Caco-2 (cell line): Measurements from ENCODE around the gene EGFL6. TPM values are rescaled to one million over a fixed set of nuclear protein-coding genes. Genes with fewer than 3 reads are reported as not detected.

Experiments
- BruUV-seq: library from RNA; stranded (reverse); fragments of 400-500 nt; replicated peaks from 2 replicates; lab custom pipeline; 2021; lab: Mats Ljungman, UMichigan
- CTCF ChIA-PET: fragments of 300-600 bp; sonication (Branson Sonifier 250); formaldehyde crosslinking; loops from one replicate; lab custom pipeline; 2022; ENCODE audit warnings: antibody characterized with exemption; lab: Charles Lee
- POLR2A ChIA-PET: fragments of 300-600 bp; sonication (Branson Sonifier 250); formaldehyde crosslinking; loops from one replicate; lab custom pipeline; 2022; ENCODE audit warnings: antibody characterized with exemption; lab: Charles Lee
- DNase-seq, 2 experiments: peaks; one replicate each; pipeline versions ENCODE4 v3.0.0 to v3.0.0-alpha.2; 2020 to 2022
- H3K27me3 ChIP-seq: replicated peaks from 2 replicates; pipeline ENCODE4 v1.6.0; 2011; ENCODE audit warnings: low read length; ENCODE audit not compliant: control insufficient read depth, insufficient read depth
- H3K36me3 ChIP-seq: 2 replicates; pipeline ENCODE4 v1.5.1; 2011; ENCODE audit warnings: low read length; ENCODE audit not compliant: control insufficient read depth, insufficient read depth
- H3K4me1 ChIP-seq: fragments of 250-450 bp; sonication (Bioruptor Pico); 2 replicates; pipeline ENCODE4 v1.5.1; 2020; ENCODE audit warnings: mild to moderate bottlenecking
- H3K4me3 ChIP-seq: 2 replicates; pipeline ENCODE4 v1.5.1; 2011; ENCODE audit warnings: low read depth, mild to moderate bottlenecking, control low read depth, low read length
- H3K9me3 ChIP-seq: fragments of 250-450 bp; sonication (Bioruptor Pico); 2 replicates; pipeline ENCODE4 v1.5.1; 2020; ENCODE audit warnings: mild to moderate bottlenecking, moderate library complexity
- H3K27ac Mint-ChIP-seq: one replicate; pipeline ENCODE4 v1.8.0; 2022; ENCODE audit warnings: mixed read lengths; ENCODE audit not compliant: unreplicated experiment
- H3K27me3 Mint-ChIP-seq: one replicate; pipeline ENCODE4 v1.8.0; 2022; ENCODE audit warnings: mixed read lengths; ENCODE audit not compliant: insufficient read depth, unreplicated experiment
- H3K36me3 Mint-ChIP-seq: one replicate; pipeline ENCODE4 v1.8.0; 2022; ENCODE audit warnings: mild to moderate bottlenecking, mixed read lengths; ENCODE audit not compliant: insufficient read depth, unreplicated experiment
- H3K4me1 Mint-ChIP-seq: one replicate; pipeline ENCODE4 v1.8.0; 2022; ENCODE audit warnings: low read depth, mixed read lengths; ENCODE audit not compliant: unreplicated experiment
- H3K4me3 Mint-ChIP-seq: one replicate; pipeline ENCODE4 v1.8.0; 2022; ENCODE audit warnings: mild to moderate bottlenecking, moderate library complexity, mixed read lengths; ENCODE audit not compliant: unreplicated experiment
- H3K9me3 Mint-ChIP-seq: one replicate; pipeline ENCODE4 v1.8.0; 2022; ENCODE audit warnings: mixed read lengths; ENCODE audit not compliant: unreplicated experiment
- intact Hi-C: fragments of 100-400 bp; cut with micrococcal nuclease; formaldehyde crosslinking; loops from one replicate; pipeline ENCODE4 v1.10.0; 2022; ENCODE audit not compliant: unreplicated experiment
- total RNA-seq: library from RNA; stranded (reverse); gene quantifications from 2 replicates; pipeline ENCODE4 v1.2.3, GENCODE V29; 2022
- TF ChIP-seq, protein P1 (sequence below), 2 experiments: fragments of 200-600 bp in 1 of 2; IDR thresholded peaks; 1 replicate in 1 of 2; 2 replicates in 1 of 2; pipeline versions ENCODE4 v1.5.1 to v1.8.0; 2011 to 2022; ENCODE audit warnings: antibody characterized with exemption in 1 of 2, control low read depth in 1 of 2, inconsistent platforms in 1 of 2, low read depth in 1 of 2, low read length in 1 of 2, mild to moderate bottlenecking in 1 of 2, moderate library complexity in 1 of 2; ENCODE audit not compliant: insufficient read depth in 1 of 2, severe bottlenecking in 1 of 2, unreplicated experiment in 1 of 2

EGFL6 gene
- total RNA-seq, 1 experiment from 2014 or later, result 0.16 TPM

DNA sequence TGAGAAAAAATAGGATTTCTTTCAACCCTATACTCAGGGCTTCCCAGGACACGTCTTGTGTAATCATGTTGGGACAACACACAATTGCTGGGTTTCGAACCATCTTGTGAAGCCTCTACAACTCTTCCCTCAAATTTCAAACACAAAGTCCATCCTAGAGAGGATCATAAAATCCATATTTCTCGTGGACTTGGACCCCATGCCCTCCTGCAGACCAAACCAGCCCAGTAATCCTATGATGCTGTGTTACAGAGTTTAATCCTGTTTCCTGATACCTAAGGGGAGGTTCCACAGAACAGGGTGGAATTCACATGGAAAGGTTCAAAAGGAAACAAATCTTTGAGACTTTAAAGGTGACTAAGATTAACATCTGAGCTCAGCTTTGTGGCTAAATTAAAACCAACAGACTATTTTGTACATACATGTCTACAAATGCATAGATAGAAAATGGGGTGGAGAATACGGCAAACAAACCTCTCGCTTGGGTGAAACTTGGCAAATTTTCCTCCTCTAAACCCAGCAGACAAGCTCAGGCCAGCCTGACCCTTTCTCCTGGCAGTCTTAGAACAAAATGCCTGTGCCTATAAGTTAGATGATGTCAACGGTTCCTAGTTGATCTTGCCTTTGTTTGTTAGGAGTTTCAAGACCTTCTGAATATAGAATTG lies 38.1 kb downstream of the EGFL6 start:
- ChIA-PET POLR2A (no interaction called here), CTCF (no interaction called here)
- no peak for DNase-seq
- Histone ChIP-seq H3K4me1 (no peaks in the 10 kb centered on the region), H3K36me3 (no peaks in the 10 kb centered on the region), H3K4me3 (no peak overlapping the region), H3K9me3 (no peaks in the 10 kb centered on the region), H3K27me3 (no peaks in the 10 kb centered on the region)
- Mint-ChIP-seq H3K27ac (no peak overlapping the region), H3K4me3 (no peak overlapping the region), H3K36me3 (no peaks in the 10 kb centered on the region), H3K27me3 (no peaks in the 10 kb centered on the region), H3K4me1 (peaks cover 7% of the 10 kb centered on the region), H3K9me3 (no peaks in the 10 kb centered on the region)
- intact Hi-C loops, result no loop called here
- no TSS peak for BruUV-seq
- TF ChIP-seq, protein P1, sequence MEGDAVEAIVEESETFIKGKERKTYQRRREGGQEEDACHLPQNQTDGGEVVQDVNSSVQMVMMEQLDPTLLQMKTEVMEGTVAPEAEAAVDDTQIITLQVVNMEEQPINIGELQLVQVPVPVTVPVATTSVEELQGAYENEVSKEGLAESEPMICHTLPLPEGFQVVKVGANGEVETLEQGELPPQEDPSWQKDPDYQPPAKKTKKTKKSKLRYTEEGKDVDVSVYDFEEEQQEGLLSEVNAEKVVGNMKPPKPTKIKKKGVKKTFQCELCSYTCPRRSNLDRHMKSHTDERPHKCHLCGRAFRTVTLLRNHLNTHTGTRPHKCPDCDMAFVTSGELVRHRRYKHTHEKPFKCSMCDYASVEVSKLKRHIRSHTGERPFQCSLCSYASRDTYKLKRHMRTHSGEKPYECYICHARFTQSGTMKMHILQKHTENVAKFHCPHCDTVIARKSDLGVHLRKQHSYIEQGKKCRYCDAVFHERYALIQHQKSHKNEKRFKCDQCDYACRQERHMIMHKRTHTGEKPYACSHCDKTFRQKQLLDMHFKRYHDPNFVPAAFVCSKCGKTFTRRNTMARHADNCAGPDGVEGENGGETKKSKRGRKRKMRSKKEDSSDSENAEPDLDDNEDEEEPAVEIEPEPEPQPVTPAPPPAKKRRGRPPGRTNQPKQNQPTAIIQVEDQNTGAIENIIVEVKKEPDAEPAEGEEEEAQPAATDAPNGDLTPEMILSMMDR (IDR thresholded peaks at IDR 0.05; ENCODE audit: insufficient read depth in 1 of 2, low read depth in 1 of 2, low read length in 1 of 2, severe bottlenecking in 1 of 2, unreplicated experiment in 1 of 2), result no peak

GRCh38 chrX:13607996-13608365 lies 38.6 kb downstream of the EGFL6 start:
- H3K4me3 Mint-ChIP-seq, result no peak overlapping the region
- H3K27me3 Mint-ChIP-seq, result no peaks in the 10 kb centered on the region
- no peaks in the 10 kb centered on the region for H3K9me3 Mint-ChIP-seq
- intact Hi-C loops, result no loop called here
- peaks cover 7% of the 10 kb centered on the region for H3K4me1 Mint-ChIP-seq
- TF ChIP-seq, protein P1 (IDR thresholded peaks at IDR 0.05; ENCODE audit: insufficient read depth in 1 of 2, low read depth in 1 of 2, low read length in 1 of 2, severe bottlenecking in 1 of 2, unreplicated experiment in 1 of 2), result no peak
- H3K36me3 Mint-ChIP-seq, result no peaks in the 10 kb centered on the region
- Histone ChIP-seq H3K4me1 (no peaks in the 10 kb centered on the region), H3K9me3 (no peaks in the 10 kb centered on the region), H3K27me3 (no peaks in the 10 kb centered on the region), H3K4me3 (no peak overlapping the region), H3K36me3 (no peaks in the 10 kb centered on the region)
- BruUV-seq, result no TSS peak
- ChIA-PET POLR2A (no interaction called here), CTCF (no interaction called here)
- no peak overlapping the region for H3K27ac Mint-ChIP-seq
- no peak for DNase-seq

DNA sequence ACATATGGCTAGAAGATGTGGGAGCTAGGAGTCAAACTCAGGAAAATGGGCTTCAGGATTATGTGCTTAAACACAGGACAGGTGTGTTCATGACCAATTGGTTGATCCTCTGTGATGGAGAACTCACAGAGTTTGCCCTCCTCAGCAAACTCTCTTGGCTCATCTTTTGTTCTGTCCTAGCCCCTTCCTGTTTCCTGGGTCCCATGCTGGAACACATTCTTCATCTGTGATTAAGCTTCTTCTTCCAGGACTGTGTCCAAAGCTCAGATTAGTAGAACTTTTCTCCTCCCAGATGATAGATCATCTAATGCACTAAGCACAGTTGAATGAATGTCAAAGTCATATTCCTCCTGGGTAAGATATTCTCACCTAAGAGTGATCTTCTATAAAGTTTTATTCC lies 44.8 kb downstream of the EGFL6 start:
- POLR2A ChIA-PET, result no interaction called here
- CTCF ChIA-PET, result no interaction called here
- Mint-ChIP-seq H3K4me1 (no peaks in the 10 kb centered on the region), H3K4me3 (no peak overlapping the region), H3K36me3 (no peaks in the 10 kb centered on the region), H3K9me3 (no peaks in the 10 kb centered on the region), H3K27me3 (no peaks in the 10 kb centered on the region), H3K27ac (no peak overlapping the region)
- Histone ChIP-seq H3K27me3 (no peaks in the 10 kb centered on the region), H3K36me3 (no peaks in the 10 kb centered on the region), H3K9me3 (no peaks in the 10 kb centered on the region), H3K4me1 (no peaks in the 10 kb centered on the region), H3K4me3 (no peak overlapping the region)
- TF ChIP-seq, protein P1 (IDR thresholded peaks at IDR 0.05; ENCODE audit: insufficient read depth in 1 of 2, low read depth in 1 of 2, low read length in 1 of 2, severe bottlenecking in 1 of 2, unreplicated experiment in 1 of 2), result no peak
- intact Hi-C loops, result no loop called here
- BruUV-seq, result no TSS peak
- DNase-seq, result no peak
